ENCODE data around the gene TBC1D8.

TBC1D8 gene

DNA sequence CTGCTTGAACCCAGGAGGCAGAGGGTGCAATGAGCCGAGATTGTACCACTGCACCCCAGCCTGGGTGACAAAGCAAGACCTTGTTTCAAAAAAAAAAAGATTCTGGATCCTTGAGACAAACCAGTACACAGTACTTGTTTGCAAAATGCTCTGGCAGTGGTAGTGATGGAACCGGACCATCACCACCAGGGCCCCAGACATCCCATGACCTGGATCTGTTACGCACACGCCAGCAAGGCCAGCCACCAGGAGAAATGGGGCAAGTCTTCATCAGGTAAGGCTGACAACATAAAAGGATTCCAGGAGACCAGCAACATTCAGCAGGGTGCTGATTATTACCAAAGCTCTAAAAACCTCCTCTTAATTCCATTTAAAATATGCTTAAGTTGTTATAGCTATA is 35.5 kb downstream of the TBC1D8 start:
- Histone ChIP-seq H3K4me3 (replicated peaks; ENCODE audit: insufficient read depth, low read length) (no peak overlapping the region), H3K27ac (replicated peaks) (no peak overlapping the region; the same call in none of the 2 replicates), H3K27me3 (ENCODE audit: insufficient read depth, poor library complexity, severe bottlenecking) (no peaks in the 10 kb centered on the region)
- TF ChIP-seq SPI1 (IDR thresholded peaks at IDR 0.05; ENCODE audit: borderline replicate concordance, low read depth): no peak
- no peak for TF ChIP-seq CTCF (IDR thresholded peaks at IDR 0.05; ENCODE audit: insufficient read depth, low read length)
- no peak for TF ChIP-seq POLR2AphosphoS5 (IDR thresholded peaks at IDR 0.05; ENCODE audit: low read depth)
- no peak for TF ChIP-seq REST (IDR thresholded peaks at IDR 0.05; ENCODE audit: insufficient replicate concordance, low read depth)
- no peak for TF ChIP-seq GABPA (IDR thresholded peaks at IDR 0.05; ENCODE audit: low read depth)
- DNase-seq (ENCODE audit: low read depth in 1 of 2, low spot score in 1 of 2): no peak

DNA sequence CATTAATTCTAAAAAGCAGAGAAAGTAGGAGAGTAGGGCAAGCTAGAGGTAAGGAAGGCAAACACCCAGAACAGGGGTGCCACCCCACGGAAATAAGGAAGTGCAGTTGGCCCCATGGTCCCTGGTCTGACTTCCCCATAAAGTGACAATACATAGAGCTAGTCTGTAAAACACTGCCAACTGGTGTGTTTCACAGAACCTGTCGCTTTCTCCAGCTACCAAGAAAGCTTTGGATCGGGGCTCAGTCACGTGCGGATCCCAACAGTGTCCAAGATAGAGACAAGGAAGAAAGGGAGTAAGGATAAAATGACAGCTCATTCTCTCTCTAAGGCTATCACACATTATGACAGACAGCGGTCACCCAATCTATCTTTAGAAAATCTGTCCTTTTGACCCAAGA is 36.4 kb downstream of the TBC1D8 start:
- Histone ChIP-seq H3K27me3 (ENCODE audit: insufficient read depth, poor library complexity, severe bottlenecking) (no peaks in the 10 kb centered on the region), H3K4me3 (replicated peaks; ENCODE audit: insufficient read depth, low read length) (no peak overlapping the region), H3K27ac (replicated peaks) (peak overlapping the region; percentile 66)
- TF ChIP-seq SPI1 (IDR thresholded peaks at IDR 0.05; ENCODE audit: borderline replicate concordance, low read depth) (peak; percentile 100), GABPA (IDR thresholded peaks at IDR 0.05; ENCODE audit: low read depth) (no peak), CTCF (IDR thresholded peaks at IDR 0.05; ENCODE audit: insufficient read depth, low read length) (no peak), REST (IDR thresholded peaks at IDR 0.05; ENCODE audit: insufficient replicate concordance, low read depth) (no peak)
- peak in 1 of 2 experiments; percentile 87 for DNase-seq (ENCODE audit: low read depth in 1 of 2, low spot score in 1 of 2)

GRCh38 chr2:101114268-101114783 is 36.9 kb downstream of the TBC1D8 start:
- H3K4me3 ChIP-seq (replicated peaks; ENCODE audit: insufficient read depth, low read length): no peak overlapping the region
- no peak for DNase-seq (ENCODE audit: low read depth in 1 of 2, low spot score in 1 of 2)
- no peaks in the 10 kb centered on the region for H3K27me3 ChIP-seq (ENCODE audit: insufficient read depth, poor library complexity, severe bottlenecking)
- TF ChIP-seq SPI1 (IDR thresholded peaks at IDR 0.05; ENCODE audit: borderline replicate concordance, low read depth) (no peak), CTCF (IDR thresholded peaks at IDR 0.05; ENCODE audit: insufficient read depth, low read length) (no peak), REST (IDR thresholded peaks at IDR 0.05; ENCODE audit: insufficient replicate concordance, low read depth) (no peak), POLR2AphosphoS5 (IDR thresholded peaks at IDR 0.05; ENCODE audit: low read depth) (no peak), GABPA (IDR thresholded peaks at IDR 0.05; ENCODE audit: low read depth) (no peak)
- H3K27ac ChIP-seq (replicated peaks): peak overlapping the region; percentile 66

All from HL-60 (cell line).